ENCODE measurements around the gene BCL11B.

The BCL11B gene

DNA sequence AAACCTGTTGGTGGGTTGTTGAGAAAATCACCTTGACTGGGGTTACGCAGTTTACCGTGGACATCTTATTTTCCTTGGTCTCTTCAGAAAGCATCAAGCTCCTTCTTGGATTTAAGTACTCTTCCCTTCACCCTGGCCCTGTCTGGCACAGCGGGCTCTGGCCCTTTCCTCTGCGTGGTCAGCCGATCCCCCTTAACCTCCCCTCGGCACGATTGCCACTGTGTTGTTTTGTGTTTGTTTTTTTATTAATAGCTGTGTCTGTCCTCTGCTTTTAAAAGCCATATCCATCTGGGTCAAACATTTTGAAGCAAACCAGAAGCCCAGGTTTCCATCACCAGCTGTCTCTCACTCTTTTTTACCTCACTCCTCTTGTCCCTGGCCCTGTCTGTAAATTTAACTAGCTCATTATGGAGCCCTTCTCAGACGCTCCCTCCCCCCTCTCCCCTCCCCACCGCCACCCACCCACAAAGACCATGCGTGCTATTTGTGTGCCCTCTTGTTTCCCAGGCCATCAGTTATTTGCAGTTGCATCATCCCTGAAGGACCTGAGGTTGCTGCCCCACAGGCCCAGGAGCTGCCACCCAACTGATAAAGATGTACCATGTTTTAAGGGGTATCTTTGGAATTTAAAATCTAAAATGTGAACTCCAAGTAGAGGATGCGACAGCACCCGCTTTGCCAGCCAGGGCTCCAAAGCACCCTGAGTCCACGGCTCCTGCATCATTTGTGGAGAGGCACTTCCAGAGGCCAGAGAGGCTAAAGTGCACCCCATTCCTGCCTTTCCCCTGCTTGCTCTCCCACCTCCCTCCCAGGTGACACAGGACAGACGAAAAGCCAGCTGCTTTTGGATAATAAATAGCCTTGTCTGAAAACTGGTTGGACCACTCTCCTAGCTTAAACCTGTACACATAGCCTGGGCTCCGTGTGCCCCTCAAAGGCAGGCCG lies 3.9 kb downstream of the BCL11B start:
- DNase-seq (ENCODE audit: low read depth) = no peak

DNA sequence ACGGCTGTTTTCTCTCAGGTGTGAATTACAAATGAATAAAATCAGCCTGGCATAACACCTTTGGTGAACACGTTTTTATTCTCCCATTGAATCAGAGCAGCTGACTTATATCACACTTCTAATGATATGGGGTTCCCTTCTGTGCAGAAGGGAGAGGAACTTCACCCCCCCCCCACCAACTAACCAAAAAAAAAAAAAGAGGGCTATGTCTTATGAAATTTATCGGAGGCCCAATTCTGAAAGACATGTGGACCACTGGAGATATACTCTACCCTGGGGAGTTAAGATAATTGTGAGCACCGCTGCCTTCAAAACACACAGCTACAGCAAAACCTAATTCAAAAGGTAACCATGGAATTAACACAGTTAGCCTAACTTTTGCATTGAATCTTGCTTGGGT lies 4.6 kb downstream of the BCL11B start:
- no peak for DNase-seq (ENCODE audit: low read depth)

DNA sequence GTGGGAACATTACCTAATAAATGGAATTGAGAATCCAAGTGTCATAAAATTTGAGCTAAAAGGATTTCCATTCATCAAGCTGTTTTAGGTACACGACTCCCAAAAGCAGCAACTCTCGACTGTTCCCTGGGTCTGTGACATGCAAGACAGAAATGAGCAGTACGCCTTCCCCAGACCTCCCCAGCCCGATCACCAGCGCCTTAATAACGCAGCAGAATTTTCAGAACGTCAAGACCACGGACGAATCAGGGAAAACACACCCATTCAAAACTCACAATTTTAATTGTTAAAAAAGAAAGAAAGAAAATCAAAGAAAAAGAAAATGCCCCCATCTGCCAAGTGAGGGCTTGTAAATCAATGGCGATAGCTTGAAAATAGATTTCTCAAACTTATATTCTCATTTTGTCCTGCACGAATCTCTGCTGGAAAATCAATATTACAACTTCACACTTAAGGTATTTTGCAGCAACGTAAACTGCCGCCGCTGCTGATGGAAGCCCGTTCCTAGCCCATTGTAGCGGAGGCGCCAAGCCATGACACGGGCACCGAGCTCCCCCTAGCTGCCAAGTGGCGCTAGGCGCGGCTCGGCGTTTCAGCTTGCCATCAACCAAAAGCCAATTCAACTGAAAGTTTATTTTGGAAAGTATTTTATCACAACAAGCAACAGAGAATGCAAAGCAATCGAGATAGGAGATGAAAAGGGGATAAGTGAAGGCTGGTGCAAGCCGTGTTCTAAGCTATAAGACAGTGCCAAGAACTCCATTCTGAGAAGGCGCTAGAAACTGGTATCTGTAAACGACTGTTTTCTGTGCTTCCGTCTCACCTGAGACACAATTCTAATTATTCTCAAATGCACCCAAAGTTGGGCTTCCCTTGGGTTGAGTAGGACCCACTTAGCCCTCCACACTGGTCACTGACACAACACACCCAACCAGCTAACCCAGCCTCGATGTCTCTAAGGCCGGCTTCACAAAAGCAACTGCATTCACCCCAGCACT lies 5.5 kb downstream of the BCL11B start:
- peak; percentile 70 for DNase-seq (ENCODE audit: low read depth)

DNA sequence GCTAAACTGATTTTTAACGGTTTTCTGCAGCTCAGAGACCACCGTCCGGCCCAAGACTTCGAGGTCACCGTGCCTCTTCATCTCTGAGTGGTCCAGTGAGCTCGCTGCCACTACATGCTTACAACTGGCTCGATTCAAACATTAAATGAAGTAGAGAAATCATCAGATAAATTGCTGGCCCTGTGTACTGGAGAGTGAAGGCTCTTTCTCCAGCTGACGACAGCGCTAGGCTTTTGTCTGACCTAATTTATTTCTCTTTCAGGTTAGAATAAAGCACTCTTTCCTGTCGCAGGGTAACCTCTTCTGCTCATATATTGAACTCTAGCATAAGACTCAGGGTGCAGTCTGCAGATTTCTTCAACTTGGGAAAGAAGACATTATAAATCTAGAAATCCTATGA lies 6.4 kb downstream of the BCL11B start:
- DNase-seq (ENCODE audit: low read depth) = no peak

DNA sequence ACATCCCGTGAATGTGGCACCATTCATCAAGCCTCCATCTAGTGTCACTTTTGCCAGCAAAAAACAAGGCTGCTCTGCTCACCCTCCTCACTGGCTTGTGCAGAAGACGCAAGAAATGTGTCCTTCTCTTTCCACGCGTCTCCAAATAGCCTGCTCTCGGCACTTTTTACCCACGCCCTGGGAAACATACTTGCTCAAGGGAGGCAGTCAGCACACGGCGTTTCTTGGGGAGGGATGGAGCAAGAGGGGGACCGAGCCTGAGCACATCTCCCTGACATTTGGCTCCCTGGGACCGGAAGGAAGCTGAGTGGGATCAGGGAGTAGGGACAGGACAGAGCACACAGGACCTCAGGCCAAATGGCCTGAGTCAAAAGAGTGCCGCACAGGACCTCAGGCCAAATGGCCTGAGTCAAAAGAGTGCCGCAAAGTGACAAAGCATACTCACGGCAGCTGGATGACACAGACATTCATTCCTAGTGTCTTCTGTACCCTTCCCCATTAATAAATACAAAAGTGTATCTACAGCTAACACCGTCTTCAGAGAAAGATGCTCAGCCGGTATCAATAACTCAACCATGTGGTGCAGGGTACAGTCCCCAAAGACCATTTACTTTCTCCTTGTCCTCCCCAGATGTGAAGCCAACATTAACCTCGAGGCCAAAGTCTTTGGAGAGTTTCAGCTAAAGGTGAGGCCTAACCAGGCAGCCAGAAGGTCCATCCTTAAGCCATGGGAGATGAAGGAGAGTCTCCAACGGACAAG lies 7.1 kb downstream of the BCL11B start:
- no peak for DNase-seq (ENCODE audit: low read depth)

DNA sequence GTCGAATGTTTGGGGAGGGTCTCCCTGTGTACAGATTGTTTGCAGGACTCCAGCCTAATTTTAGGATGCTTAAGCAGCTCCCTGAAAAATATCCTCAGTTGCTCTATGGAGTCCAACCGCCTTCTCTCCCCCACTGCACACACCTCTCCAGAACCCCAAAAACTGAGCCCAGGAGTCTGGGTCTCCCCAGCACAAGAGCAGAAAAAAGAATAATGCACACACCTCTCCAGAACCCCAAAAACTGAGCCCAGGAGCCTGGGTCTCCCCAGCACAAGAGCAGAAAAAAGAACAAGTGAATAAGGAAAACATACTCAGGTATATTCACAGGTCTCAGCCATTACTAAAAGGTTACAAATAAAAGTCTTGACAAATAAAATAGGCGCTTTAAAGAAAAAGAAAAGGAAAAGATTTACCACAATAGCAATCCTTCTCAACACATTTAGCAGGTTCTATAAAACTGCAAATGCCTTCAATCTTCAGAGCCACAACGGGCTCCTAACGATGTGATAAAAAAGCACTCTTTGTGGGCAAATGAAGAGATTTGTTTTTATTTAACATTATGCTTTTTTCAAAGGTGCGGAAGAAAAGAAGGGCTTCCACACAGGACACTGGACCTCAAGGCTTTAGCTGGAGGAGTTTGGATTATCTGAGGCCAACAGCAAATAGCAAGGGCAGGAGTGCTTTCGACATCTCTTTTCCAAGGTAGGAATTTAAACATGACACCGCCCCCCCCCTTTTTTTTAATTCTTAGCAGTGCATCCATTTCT lies 8.2 kb downstream of the BCL11B start:
- DNase-seq (ENCODE audit: low read depth) = no peak

DNA sequence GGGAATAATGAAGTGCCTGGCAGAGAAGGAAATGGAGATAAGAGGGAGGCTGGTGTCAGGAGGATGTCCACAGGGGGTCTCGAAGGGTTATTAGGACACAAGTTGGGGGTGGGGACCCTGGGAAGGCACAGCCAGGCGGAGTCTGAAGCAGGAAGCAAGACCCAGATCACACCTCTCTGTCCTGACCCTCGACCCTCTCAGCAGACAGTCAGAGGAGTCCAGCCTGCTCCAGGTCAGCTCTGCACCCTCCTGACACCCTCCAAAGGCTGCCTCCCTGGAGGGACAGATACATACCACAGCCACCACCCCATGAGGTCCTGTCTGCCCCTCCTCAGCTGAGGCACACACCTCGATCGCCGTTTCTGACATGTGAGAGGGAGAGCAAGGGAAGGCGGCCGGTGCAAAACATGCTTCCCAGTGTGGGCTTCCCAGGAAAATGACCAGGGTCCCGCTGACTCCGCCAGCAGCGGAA lies 9.0 kb downstream of the BCL11B start:
- no peak for DNase-seq (ENCODE audit: low read depth)

DNA sequence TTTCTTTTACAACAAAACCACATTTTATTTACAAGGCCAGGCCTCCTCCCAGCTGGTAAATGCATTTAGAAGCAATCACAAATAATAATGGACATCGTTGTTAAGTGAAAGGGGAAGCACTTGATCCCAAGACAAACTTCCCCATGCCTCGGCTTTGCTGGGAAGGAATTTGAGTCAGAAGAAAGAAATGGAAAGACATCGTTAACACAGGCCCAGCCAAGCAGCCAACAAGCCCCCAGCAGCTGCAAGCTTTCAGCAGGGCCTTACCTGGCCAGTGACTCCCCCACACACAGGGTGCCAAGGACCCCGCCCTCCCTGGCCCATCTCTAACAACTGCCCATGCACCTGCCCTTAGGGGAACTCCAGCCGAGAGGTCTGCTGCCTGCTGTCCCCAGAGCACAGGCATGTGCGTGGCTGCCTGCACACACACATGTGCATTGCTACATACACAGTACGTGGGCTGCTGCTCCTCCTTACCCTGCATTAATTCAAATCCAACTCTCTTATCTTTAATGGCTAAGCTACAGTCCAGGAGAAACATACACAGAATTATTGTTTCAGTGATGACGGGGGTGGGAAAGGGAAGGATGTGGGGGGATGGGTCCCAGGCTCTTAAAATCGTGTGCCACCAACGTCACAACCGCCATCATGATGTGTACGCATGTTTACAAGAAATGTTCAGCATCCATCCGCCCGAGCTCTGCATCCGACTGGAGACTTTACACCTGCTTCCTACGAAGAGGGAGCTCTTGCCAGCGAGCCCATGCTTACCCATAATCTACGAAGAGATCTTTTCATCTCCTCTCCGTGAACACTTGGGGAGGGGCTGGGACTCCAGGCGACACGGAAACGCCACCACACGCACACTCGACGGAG lies 9.8 kb downstream of the BCL11B start:
- no peak for DNase-seq (ENCODE audit: low read depth)

DNA sequence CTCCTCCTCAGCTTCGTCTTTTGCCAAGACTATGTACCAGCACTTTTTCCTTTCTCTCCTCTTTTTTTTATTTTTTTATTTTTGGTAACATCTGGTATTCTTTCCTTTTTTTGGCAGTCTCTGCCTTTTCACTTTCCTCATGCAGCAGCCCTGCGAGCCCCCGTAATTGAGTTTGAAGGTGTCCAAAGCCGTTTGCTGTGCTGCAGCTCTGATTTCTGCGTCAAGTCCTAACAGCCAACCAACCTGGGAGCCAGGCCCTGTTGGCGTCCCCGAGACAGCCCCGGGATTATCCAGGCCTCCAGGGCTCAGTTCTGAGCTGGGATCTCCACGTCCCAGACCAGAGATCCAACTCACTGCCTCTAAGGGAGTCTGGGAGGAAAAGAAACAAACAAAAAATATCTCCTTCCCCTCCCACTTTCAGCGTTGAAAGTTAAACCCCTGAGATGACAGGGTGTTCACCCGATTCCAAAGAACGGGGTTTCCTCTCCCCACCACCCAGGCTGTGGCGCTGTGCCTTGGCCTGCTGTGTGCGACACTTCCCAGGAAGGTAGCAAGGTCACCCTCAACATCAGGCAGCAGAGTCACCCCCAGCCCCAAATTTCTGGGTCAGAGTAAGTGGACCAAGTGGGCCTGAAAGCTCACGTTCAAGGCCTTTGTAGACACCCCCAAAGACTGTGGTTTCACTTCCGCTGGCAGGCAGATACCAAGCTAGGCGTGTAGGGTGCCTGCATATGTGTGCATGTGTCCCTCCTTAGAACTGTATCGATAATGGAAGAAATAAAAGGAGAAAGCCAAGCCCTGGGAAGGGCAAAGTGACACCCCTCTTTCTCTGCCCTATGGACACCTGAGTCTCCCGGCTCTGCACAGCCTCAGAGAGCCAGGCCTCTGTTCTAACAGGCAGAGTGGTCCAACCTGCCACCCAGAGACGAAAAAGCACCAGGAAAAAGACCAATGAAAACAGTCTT lies 11.1 kb downstream of the BCL11B start:
- DNase-seq (ENCODE audit: low read depth) = no peak

DNA sequence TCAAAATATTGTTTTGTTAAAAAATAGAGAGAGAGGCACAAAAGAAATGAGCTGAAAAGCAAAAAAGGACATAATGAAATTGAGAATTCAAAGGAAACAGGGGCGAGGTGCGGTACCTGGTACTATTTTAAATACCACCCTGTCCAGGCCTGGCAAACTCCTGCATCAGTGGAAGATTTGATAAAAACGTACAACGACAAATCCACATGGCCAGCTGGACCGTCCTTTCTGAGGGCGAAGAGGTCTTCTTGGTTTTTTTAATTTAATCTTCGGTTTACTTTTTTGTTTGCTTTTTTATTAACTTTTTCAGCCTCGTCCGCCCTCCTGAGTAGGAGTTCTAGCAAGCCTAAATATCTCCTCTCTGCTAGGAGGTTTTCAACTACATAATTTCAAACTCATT lies 11.9 kb downstream of the BCL11B start:
- DNase-seq (ENCODE audit: low read depth) = no peak

DNA sequence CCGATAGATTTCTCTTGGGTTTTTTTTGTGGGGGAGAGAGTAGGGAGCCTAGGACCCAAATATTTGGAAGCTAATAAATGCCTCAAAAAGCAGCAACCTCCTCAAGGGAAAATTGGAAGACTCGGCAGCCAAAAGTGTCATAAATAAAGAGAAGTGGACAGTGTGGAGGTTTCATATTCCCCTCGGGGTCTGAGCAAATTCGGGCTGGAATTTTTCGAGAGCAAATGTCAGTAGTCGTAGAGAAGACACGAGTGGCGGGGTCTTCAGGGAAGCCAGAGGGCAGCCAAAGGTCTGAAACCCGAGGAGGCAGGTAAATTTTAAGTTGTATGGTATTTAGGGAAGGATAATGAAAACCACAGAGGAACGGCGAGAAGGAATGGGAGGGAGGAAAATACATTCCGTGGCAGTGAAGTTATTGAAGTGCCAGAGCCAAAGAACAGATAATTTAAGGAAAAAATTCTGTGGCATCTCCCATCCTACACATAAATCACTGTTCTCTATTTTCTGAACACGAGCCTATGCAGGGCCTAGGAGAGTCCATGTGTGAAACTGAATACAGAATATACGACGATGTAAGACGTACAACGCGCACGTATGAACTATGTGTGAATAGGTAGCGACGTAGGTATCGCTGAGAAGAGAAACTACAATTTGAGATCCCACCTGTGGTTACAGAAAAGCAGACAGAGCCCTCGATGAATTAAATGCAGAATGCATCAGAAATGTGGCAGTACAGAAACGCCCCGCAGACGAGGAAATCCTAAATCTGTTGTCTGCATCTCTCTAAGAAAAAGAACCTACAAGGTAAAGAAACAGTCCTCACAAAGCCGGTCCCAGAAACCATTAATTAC lies 12.9 kb downstream of the BCL11B start:
- no peak for DNase-seq (ENCODE audit: low read depth)

DNA sequence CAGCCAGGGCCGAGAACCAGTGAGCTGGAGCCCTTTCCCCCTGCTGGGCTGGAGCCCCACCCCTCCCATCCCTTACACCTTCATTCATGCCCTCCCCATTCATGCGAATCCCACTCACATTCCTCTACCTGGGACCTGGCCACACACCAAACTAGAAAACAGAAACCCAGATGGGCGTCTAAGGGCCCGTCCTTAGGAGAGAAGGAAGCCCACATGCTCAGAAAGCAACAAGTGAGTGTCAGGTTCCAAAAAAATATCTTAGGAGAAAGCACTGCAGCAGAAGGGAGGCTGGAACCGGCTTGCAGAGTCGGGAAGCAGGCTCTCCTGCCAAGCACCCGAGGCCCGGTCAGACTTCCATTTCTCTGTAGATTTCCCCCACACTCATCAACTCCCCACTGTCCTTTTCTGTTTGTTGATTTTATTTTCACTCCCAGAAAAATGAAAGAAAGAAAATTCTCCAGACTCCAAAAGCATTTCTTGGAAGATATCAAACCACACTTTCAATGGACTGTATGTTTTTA lies 13.6 kb downstream of the BCL11B start:
- no peak for DNase-seq (ENCODE audit: low read depth)

DNA sequence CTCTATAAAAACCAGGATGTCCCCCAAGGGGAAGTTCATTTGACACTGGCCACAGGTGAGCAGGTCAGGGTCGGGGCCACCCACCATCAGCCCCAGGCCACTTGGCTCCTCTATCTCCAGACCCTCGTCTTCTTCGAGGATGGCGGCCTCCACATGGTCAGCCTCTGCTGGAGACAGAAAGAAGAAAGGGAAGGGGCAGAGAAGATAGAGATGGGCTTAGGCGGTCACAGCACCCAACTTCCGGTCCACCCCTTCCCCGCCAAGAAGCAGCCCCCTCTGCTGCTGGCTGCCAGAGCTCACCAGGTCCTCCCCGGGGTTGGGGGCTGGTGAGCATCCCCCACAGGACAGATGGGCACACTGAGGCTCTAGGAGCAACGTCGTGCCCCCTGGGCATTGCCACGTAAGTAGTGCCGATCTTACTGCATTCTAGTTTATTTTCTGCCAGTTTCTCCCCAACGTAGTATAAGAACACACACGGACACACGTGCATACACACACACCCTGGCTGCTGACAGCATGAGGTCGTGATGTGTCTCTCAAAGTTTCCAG lies 14.2 kb downstream of the BCL11B start:
- DNase-seq (ENCODE audit: low read depth) = no peak

DNA sequence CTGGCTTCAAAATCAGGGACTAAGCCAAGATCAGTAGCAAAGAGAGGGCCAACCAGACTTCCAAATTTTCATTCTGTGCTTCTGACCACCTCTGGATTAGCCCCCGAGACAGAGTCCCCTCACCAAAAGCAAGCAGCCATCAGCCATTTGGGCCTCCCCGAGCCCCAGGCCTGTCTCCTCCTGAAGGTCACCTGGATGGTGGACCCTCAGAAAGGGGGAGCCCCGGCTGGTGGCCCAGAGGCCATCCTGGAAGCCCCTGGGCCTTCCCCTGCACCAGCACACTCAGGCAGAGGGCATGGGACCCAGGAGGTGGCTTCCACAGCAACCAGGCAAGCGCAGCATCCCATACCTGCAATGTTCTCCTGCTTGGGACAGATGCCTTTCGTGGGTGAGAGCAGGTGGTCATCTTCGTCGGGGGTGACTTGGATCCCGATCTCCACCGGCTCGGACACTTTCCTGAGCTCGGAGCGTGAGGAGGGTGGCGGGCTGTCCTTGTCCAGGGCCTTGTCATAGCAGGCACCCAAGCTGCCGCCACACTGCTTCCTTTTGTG lies 14.8 kb downstream of the BCL11B start:
- no peak for DNase-seq (ENCODE audit: low read depth)

DNA sequence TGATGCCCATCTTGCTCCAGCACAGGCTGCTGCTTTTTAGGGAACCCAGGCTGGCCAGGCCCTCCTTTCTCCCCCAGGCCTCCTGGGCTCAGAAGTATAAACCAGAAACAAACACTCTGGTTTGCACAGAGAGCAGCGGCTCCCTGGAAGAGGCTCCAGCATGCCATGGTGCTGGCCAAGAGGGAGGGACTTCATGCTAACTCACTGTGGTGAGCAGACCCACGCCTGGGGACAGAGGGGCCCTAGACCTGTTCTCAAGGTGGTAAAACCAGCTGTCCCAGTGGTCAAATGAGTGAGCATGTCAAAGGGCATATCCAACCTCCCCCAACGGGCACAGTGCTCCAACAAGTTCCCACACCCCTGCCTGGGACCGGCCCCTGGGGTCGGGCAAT lies 15.5 kb downstream of the BCL11B start:
- no peak for DNase-seq (ENCODE audit: low read depth)

DNA sequence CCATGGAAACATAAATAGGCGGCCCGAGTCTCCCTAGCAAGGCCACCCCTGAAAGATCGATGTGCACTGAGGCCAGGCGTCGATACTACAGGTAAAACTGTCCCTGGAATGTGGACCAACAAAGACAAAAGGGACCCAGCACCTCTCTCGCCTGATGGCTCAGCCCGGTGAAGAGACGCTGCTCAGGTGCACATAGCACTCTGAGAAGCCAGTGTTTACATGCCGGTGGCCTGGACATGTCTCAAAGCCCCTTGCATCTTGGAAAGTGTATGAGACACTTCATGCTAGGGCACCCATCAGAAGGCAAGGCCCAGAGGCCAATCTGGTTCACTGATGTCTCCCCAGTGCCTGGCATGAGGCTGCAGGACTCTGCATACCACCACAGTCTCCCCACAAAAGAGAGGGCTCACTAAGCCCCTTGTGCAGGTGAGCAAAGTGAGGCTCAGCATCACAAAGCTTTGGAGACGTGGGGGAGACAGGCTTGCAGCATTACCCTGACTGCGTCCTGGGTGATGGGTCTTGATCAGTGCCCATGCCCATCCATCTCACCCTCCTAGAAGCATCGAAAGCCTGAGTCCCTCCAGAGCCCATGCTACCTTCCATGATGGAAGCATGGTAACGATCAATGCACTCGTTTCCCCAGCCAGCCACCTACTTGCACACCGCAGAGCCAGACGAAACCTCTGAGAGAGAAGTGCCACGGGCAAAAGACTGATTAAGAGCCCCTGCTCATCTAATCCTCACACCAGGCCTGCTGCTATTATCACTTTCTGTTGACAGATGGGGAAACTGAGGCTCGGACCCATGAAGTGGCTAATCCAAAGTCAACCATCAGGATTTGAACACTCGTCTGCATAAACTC lies 16.1 kb downstream of the BCL11B start:
- no peak for DNase-seq (ENCODE audit: low read depth)

Measured in ELR (cell line).